ENCODE results near the gene BANF2. TPM values are rescaled to one million over a fixed set of nuclear protein-coding genes. Genes with fewer than 3 reads are reported as not detected.
"Not testable (repeated sequence)": the region's sequence is repeated elsewhere in the genome, so short reads cannot be mapped to it uniquely, and the experiment has no call there.

Gene BANF2
- polyA plus RNA-seq, 3 donors: not detected

GRCh38 chr20:17705916-17706315 lies 6.2 kb downstream of the BANF2 start:
- H3K9me3 Mint-ChIP-seq: peaks cover 0 to 3% (median 0%) of the 10 kb centered on the region in 7 donors
- H3K36me3 Mint-ChIP-seq: no peaks in the 10 kb centered on the region
- Histone ChIP-seq H3K79me2 (ENCODE audit: insufficient read depth, low read length) (no peaks in the 10 kb centered on the region), H2AFZ (ENCODE audit: insufficient read depth, low read depth, low read length, poor library complexity, severe bottlenecking) (no peak overlapping the region), H3K4me2 (replicated peaks; ENCODE audit: extremely low read depth, low read length, poor library complexity, severe bottlenecking) (no peak overlapping the region), H3K4me1 (ENCODE audit: control insufficient read depth in 1 of 2, insufficient read depth in 2 of 2, low read length in 2 of 2) (no peaks in the 10 kb centered on the region), H3K36me3 (replicated peaks in 1 of 2; ENCODE audit: control insufficient read depth in 1 of 2, insufficient read depth in 2 of 2, low read length in 2 of 2) (no peaks in the 10 kb centered on the region), H3K4me3 (replicated peaks in 1 of 3; ENCODE audit: low read depth in 2 of 3, low read length in 3 of 3) (no peak overlapping the region), H3K27me3 (ENCODE audit: control insufficient read depth in 2 of 2, insufficient read depth in 2 of 2, low read length in 2 of 2) (no peaks in the 10 kb centered on the region), H3K9me3 (replicated peaks in 1 of 2; ENCODE audit: control insufficient read depth in 1 of 2, insufficient read depth in 1 of 2, low read length in 2 of 2) (peaks cover 0 to 2% of the 10 kb centered on the region in 2 donors), H3K27ac (ENCODE audit: low read depth in 1 of 2, low read length in 2 of 2) (no peak overlapping the region), H3K9ac (ENCODE audit: insufficient read depth, low read length, poor library complexity, severe bottlenecking) (no peak overlapping the region), H4K20me1 (ENCODE audit: insufficient read depth, low read length) (no peaks in the 10 kb centered on the region)
- H3K4me1 Mint-ChIP-seq: no peaks in the 10 kb centered on the region
- peaks cover 0 to 3% (median 3%) of the 10 kb centered on the region in 3 donors for H3K27me3 Mint-ChIP-seq (ENCODE audit: low read depth in 3 of 3)
- no peak for DNase-seq
- intact Hi-C loops (cut with micrococcal nuclease): no loop called here
- no peak for TF ChIP-seq CTCF (IDR thresholded peaks at IDR 0.05)
- H3K27ac Mint-ChIP-seq: peak overlapping the region in 1 of 7 donors; percentile 17
- 97% methylated on average over 3 of the region's 4 CpGs for WGBS (ENCODE audit: insufficient coverage)
- H3K4me3 Mint-ChIP-seq: no peak overlapping the region

DNA sequence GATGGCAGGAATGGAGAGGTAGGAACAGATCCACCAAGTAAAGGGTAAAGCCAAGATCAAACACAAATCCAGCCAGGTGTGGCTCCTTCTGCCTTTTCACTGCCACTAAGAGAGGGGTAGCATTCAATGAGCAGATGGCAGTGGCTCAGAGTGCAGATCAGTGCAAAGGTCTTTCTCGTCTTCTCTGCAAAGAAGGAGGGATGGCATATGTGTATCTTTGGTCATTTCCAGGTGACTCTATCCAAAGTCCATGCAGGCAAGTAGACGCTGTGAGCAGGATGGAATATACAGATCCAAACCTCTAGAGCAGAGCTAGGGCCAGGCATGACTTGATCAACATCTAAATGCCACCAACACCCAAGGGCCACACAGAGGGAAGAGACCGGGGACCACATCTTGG lies 6.9 kb downstream of the BANF2 start:
- no peaks in the 10 kb centered on the region for H4K20me1 ChIP-seq (ENCODE audit: insufficient read depth, low read length)
- Mint-ChIP-seq H3K9me3 (peaks cover 0 to 3% (median 0%) of the 10 kb centered on the region in 7 donors), H3K4me3 (no peak overlapping the region), H3K4me1 (no peaks in the 10 kb centered on the region), H3K27ac (peak overlapping the region in 1 of 7 donors; percentile 14), H3K36me3 (no peaks in the 10 kb centered on the region), H3K27me3 (ENCODE audit: low read depth in 3 of 3) (peaks cover 0 to 3% (median 3%) of the 10 kb centered on the region in 3 donors)
- H3K4me2 ChIP-seq (replicated peaks; ENCODE audit: extremely low read depth, low read length, poor library complexity, severe bottlenecking): no peak overlapping the region
- intact Hi-C loops (cut with micrococcal nuclease): no loop called here
- no peak overlapping the region for H3K9ac ChIP-seq (ENCODE audit: insufficient read depth, low read length, poor library complexity, severe bottlenecking)
- no peak for DNase-seq
- no peak for TF ChIP-seq CTCF (IDR thresholded peaks at IDR 0.05)
- H2AFZ ChIP-seq (ENCODE audit: insufficient read depth, low read depth, low read length, poor library complexity, severe bottlenecking): no peak overlapping the region
- no peak overlapping the region for H3K4me3 ChIP-seq (replicated peaks in 1 of 3; ENCODE audit: low read depth in 2 of 3, low read length in 3 of 3)
- WGBS (ENCODE audit: insufficient coverage): 95% methylated on average over 3 of the region's 3 CpGs
- H3K9me3 ChIP-seq (replicated peaks in 1 of 2; ENCODE audit: control insufficient read depth in 1 of 2, insufficient read depth in 1 of 2, low read length in 2 of 2): peaks cover 0 to 2% of the 10 kb centered on the region in 2 donors
- no peaks in the 10 kb centered on the region for H3K27me3 ChIP-seq (ENCODE audit: control insufficient read depth in 2 of 2, insufficient read depth in 2 of 2, low read length in 2 of 2)
- no peak overlapping the region for H3K27ac ChIP-seq (ENCODE audit: low read depth in 1 of 2, low read length in 2 of 2)
- H3K79me2 ChIP-seq (ENCODE audit: insufficient read depth, low read length): no peaks in the 10 kb centered on the region
- no peaks in the 10 kb centered on the region for H3K36me3 ChIP-seq (replicated peaks in 1 of 2; ENCODE audit: control insufficient read depth in 1 of 2, insufficient read depth in 2 of 2, low read length in 2 of 2)
- no peaks in the 10 kb centered on the region for H3K4me1 ChIP-seq (ENCODE audit: control insufficient read depth in 1 of 2, insufficient read depth in 2 of 2, low read length in 2 of 2)

DNA sequence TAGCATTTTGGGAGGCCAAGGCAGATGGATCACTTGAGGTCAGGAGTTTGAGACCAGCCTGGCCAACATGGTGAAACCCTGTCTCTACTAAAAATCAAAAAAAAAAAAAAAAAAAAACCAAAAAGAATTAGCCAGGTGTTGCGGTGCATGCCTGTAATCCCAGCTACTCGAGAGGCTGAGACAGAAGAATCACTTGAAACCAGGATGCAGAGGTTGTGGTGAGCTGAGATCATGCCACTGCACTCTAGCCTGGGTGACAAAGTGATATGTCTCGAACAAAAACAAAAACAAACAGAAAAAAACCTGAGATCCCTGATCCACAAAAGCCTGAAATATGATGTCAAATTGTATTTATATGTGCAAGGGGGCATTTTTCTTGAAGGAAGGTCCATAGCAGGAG lies 8.2 kb downstream of the BANF2 start:
- H3K36me3 Mint-ChIP-seq; H3K27me3 ChIP-seq (ENCODE audit: control insufficient read depth in 2 of 2, insufficient read depth in 2 of 2, low read length in 2 of 2); H3K36me3 ChIP-seq (replicated peaks in 1 of 2; ENCODE audit: control insufficient read depth in 1 of 2, insufficient read depth in 2 of 2, low read length in 2 of 2); H3K9ac ChIP-seq (ENCODE audit: insufficient read depth, low read length, poor library complexity, severe bottlenecking); H3K4me1 ChIP-seq (ENCODE audit: control insufficient read depth in 1 of 2, insufficient read depth in 2 of 2, low read length in 2 of 2); H3K4me3 Mint-ChIP-seq; H3K27ac Mint-ChIP-seq; DNase-seq; H3K4me3 ChIP-seq (replicated peaks in 1 of 3; ENCODE audit: low read depth in 2 of 3, low read length in 3 of 3); H3K4me1 Mint-ChIP-seq; H3K79me2 ChIP-seq (ENCODE audit: insufficient read depth, low read length); H3K27me3 Mint-ChIP-seq (ENCODE audit: low read depth in 3 of 3); intact Hi-C loops (cut with micrococcal nuclease); H3K9me3 ChIP-seq (replicated peaks in 1 of 2; ENCODE audit: control insufficient read depth in 1 of 2, insufficient read depth in 1 of 2, low read length in 2 of 2); H4K20me1 ChIP-seq (ENCODE audit: insufficient read depth, low read length); H3K9me3 Mint-ChIP-seq; H2AFZ ChIP-seq (ENCODE audit: insufficient read depth, low read depth, low read length, poor library complexity, severe bottlenecking); H3K27ac ChIP-seq (ENCODE audit: low read depth in 1 of 2, low read length in 2 of 2); H3K4me2 ChIP-seq (replicated peaks; ENCODE audit: extremely low read depth, low read length, poor library complexity, severe bottlenecking): not testable (repeated sequence)
- WGBS (ENCODE audit: insufficient coverage): 92% methylated on average over 2 of the region's 3 CpGs
